ENCODE measurements around the gene EPN3.

EPN3 gene

GRCh38 chr17:50533720-50534148, 1.2 kb downstream of the EPN3 start:
- DNase-seq (ENCODE audit: extremely low read depth in 1 of 2, low read depth in 1 of 2): no peak

DNA sequence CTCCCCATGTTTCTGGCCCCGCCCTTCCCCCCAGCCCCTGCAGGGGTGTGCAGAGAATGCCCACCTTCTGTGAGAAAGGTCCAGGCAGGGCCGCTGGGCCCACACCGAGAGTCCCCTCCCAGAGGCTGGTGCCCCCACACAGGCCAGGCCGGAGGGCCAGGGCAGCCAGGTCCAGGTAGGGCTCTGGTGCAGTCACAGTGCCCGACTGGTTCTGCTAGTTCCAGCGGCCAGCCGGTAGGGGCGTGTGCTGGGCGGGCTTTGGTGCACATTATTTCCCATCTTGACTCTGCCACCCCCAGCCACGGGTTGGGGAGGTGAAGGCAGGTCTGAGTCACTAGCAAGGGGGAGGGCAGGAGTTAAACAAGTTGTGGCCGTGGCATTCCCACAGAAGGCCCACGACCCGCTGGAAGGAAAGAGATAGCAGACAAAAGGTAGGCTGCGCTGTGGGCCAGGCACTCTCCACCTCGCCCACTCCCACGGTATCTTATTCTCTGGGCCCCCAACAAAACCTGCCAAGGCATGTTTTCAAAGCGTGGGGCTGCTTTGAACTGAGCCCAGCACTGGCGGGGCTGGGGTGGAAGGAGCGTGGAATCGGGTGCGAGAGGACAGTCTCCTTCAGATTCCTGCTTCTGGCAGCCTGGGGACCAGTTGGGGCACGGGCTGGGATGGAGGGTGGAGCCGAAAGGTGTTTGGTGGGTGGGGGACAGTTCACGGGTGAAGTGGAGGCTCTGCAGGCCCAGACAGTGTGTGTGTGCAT, 1.9 kb downstream of the EPN3 start:
- no peak for DNase-seq (ENCODE audit: extremely low read depth in 1 of 2, low read depth in 1 of 2)

GRCh38 chr17:50534979-50535326, 2.4 kb downstream of the EPN3 start:
- no peak for DNase-seq (ENCODE audit: extremely low read depth in 1 of 2, low read depth in 1 of 2)

- no peak for DNase-seq (ENCODE audit: extremely low read depth in 1 of 2, low read depth in 1 of 2)
These were observed 2.9 kb downstream of the EPN3 start for GRCh38 chr17:50535407-50535806.

GRCh38 chr17:50536683-50537646, 4.4 kb downstream of the EPN3 start:
- no peak for DNase-seq (ENCODE audit: extremely low read depth in 1 of 2, low read depth in 1 of 2)

DNA sequence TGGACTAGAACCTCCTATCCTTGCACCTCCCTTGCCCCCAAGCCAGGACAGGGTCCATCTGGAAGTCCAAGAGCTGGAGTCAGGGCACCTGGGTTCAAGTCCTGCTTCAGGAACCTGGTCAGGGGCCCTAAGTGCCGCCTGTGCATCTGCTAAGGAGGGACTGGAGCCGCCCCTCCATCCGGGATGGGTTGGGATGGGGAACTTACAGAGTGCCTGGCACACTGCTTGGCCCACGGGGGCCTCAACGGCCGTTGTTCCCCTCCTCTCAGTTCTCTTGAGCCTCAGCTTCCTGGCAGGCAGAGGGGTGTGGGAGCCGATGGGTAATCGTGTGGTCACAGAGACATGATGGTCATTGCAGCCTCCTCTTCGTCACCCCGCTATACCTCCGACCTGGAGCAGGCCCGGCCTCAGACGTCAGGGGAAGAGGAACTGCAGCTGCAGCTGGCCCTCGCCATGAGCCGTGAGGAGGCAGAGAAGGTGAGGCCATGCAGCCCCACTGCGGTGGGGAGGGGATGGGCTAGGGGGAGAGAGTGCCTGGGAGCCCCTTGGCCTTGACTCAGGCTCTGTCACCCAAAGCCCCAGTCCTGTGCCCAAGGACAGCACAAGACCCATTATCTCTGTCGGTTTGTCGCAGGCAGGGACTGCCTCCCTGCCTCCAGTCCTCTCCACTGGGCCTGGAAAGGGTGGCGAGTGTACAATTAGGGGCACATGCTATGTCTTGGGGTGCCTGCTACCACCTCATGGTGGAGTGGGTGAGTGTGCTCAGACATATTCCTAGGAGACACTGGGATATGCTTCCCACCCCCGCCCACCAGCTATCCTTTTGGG, 5.4 kb downstream of the EPN3 start:
- no peak for DNase-seq (ENCODE audit: extremely low read depth in 1 of 2, low read depth in 1 of 2)

DNA sequence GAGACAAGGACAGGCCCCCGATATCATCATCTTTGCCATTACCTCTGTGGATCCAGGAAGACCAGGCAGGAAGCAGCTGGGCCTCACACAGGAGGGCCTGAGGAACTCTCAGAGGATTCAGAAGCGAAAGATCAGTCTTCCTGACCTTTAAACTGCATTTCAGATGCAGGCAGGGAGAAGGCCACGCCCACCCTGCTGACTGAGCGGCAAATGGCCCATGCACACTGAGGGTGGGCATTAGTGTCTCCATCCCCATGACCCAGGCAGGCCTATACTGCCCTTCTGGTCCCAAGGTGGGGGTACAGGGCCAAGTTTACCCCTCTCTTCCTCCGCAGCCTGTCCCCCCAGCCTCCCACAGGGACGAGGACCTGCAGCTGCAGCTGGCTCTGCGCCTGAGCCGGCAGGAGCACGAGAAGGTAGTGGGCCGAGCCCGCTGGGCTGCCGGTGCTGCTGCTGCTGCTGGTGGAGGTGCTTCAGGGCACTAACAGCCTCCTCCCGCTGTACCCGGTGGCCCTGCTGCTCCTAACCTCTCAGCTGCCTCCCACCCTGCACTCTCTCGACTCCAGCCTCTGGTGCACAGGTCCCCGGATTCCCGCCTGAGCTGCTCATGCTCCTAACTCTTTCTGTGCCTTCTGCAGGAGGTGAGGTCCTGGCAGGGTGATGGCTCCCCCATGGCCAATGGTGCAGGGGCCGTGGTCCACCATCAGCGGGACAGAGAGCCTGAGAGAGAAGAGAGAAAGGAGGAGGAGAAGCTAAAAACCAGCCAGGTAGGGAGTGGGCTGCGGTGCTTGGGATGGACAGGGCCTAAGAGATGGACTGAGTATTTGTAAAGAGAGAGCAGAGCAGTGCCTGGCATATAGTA, 6.2 kb downstream of the EPN3 start:
- no peak for DNase-seq (ENCODE audit: extremely low read depth in 1 of 2, low read depth in 1 of 2)

GRCh38 chr17:50539762-50540559, 7.4 kb downstream of the EPN3 start:
- DNase-seq (ENCODE audit: extremely low read depth in 1 of 2, low read depth in 1 of 2): no peak

DNA sequence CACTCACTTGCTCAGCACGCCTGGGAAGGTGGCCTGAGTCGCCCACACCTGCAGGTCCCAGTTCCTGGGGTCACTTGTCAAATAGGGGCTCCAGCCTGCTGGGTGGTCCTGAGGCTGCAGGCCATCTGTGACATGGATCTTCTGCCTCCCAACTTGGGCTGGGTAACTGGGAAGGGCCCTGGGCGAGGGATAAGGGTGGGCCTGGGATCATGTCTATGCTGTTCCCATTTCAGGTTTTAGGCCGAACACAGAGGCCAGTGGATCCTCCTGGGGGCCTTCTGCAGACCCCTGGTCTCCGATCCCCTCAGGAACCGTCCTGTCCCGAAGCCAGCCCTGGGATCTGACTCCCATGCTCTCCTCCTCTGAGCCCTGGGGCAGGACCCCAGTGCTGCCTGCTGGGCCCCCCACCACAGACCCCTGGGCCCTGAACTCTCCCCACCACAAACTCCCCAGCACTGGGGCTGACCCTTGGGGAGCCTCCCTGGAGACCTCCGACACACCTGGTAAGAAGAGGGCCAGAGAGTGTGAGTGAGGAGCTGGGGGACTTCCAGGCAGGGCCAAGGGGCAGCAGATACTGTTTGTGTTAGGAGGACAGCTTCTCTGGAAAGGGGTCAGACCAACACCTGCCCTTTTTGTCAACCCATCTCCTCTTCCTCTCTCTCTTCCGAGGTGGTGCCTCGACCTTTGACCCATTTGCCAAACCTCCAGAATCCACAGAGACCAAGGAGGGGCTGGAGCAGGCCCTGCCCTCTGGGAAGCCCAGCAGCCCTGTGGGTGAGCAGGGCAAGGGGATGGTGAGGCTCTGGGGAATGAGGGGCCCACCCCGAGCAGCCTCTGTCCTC, 8.2 kb downstream of the EPN3 start:
- DNase-seq (ENCODE audit: extremely low read depth in 1 of 2, low read depth in 1 of 2): no peak

DNA sequence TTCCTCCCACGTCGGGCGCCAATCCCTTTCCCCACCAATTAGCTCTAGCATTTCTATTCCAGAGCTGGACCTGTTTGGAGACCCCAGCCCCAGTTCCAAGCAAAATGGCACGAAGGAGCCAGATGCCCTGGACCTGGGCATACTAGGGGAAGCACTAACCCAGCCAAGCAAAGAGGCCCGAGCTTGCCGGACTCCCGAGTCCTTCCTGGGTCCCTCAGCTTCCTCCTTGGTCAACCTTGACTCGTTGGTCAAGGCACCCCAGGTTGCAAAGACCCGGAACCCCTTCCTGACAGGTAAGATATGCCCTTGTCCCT, 8.8 kb downstream of the EPN3 start:
- no peak for DNase-seq (ENCODE audit: extremely low read depth in 1 of 2, low read depth in 1 of 2)

- DNase-seq (ENCODE audit: extremely low read depth in 1 of 2, low read depth in 1 of 2): peak; percentile 69 to 71
These were observed 9.5 kb downstream of the EPN3 start for GRCh38 chr17:50541716-50542688.

DNA sequence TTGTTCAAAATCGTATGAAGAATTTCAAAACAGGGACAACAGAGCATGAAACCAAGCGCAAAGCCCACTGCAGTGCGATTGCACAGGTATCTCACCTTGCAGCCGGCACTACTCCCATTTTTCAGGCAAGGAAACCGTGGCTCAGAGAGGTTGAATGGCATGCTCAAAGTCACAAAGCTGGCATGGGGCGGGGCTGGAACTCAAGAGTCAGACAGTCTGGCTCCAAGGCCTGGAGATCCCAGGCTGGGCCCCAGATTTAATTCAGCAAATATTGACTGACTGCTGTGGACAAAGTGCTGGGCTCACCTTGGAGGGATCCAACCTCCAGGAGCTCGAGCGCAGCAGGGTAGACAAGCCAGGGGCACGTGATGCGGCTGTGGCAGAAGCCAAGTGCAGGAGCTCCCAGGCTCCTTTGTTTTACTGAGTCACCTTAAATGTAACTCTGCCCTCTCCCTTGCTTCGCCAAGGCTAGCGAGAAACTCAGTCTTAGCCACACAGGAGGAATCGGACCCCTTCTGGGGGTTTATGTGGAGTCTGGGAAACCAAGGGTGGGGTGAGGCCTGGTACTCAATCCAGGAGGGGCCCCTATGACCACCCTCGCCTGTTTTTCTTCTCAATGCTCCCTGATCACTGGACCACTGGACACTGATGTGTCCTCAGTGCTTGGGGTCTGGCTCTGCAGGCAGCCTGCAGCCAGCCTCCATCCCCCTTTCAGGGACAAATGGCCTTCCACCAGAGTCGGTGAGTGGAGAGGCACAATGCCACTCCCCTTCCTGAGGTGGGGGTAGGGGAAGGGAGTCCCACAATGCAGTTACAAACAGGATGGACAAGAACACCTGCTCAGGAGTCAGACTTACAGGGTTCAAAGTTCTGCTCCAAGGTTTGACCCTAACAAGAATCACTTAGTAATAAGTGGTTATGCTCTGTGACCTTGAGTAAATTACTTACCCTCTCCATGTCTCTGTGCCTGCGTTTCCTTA, 10.6 kb downstream of the EPN3 start:
- no peak for DNase-seq (ENCODE audit: extremely low read depth in 1 of 2, low read depth in 1 of 2)

- DNase-seq (ENCODE audit: extremely low read depth in 1 of 2, low read depth in 1 of 2): no peak
These were observed 12.0 kb downstream of the EPN3 start for GRCh38 chr17:50544516-50544915.

DNA sequence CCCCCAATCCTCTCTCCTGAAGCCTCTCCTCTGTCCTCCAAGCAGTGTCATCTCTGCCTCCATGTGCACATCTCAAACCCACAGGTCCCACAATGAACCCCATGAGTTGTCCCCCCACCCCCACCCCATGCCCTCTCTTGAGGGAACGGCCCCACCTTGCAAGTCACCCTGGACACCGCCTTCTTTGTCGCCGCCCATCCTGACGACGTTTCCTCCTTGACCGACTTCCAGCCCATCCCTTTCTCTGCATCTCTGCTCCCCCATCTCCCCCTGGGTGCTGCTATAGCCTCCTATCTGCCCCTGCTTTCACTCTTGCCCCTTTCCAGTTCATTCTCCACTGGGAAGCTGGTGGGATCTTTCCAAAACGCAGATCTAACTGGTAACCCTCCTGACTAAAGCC, 12.8 kb downstream of the EPN3 start:
- no peak for DNase-seq (ENCODE audit: extremely low read depth in 1 of 2, low read depth in 1 of 2)

GRCh38 chr17:50546701-50547034, 14.1 kb downstream of the EPN3 start:
- no peak for DNase-seq (ENCODE audit: extremely low read depth in 1 of 2, low read depth in 1 of 2)

DNA sequence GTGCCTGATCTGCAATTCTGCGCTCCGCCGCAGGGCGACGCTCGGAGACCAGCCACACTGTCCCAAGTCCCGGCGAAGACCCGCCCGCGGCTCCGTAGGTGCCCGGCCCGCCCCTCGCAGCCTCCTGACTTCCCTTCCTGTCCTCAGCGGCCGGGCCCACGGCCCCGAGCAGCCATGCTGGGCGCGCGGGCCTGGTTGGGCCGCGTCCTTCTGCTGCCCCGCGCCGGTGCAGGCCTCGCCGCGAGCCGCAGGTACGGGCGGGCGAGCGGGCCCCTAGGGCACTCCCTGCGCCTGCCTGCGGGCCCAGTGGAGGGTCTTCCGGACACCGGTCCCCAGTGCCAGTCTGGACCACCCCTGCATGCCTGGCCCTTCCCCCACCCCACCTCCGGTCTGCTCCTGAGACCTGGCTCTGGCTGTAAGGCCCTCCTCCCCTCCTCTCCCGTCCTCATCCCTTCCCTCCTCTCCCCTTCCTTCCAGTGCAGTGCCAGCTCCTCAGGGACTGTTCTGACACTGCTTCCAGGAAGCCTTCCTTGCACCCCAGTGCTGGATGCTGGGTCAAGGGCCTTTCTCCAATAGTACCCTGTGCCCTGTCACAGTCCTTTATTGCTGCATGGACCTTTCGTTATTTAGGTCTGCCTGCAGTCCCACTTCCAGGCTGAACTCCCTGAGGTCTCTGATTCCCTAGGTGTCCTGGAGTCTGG, 14.7 kb downstream of the EPN3 start, which contains the start of gene SPATA20:
Gene SPATA20 (plus strand): TSS at position 140 of the 701 bp plus-strand sequence. CDS start 35 bp downstream, at position 175.
- DNase-seq (ENCODE audit: extremely low read depth in 1 of 2, low read depth in 1 of 2): peak; percentile 69 to 82

Data from stimulated activated CD8-positive, alpha-beta memory T cell treated with anti-CD3 and anti-CD28 coated beads, Interleukin-7, amount 100 ng/mL, for 48 hours (primary cell).